ENCODE measurements around the gene MPC1L. TPM values are rescaled to one million over a fixed set of nuclear protein-coding genes. Genes with fewer than 3 reads are reported as not detected.

Gene MPC1L
- total RNA-seq, 1 donor from 2014 or later = not detected

- intact Hi-C loops (cut with DNase I) = no loop called here
- no peaks in the 10 kb centered on the region for H3K9me3 ChIP-seq
- DNase-seq = no peak
- no peaks in the 10 kb centered on the region for H3K4me1 ChIP-seq
- no peak for ATAC-seq
- peaks cover 8% of the 10 kb centered on the region for H3K36me3 ChIP-seq
- H3K27ac ChIP-seq = no peak overlapping the region
- H3K27me3 ChIP-seq (ENCODE audit: low read depth) = no peaks in the 10 kb centered on the region
- no peak for TF ChIP-seq CTCF (IDR thresholded peaks at IDR 0.05)
- no peak overlapping the region for H3K4me3 ChIP-seq
Measured at GRCh38 chrX:40622479-40623138, 619 bp upstream of the MPC1L start.

GRCh38 chrX:40623665-40624064 is 437 bp downstream of the MPC1L start:
- TF ChIP-seq CTCF (IDR thresholded peaks at IDR 0.05) = no peak
- Histone ChIP-seq H3K36me3 (peaks cover 18% of the 10 kb centered on the region), H3K27me3 (ENCODE audit: low read depth) (no peaks in the 10 kb centered on the region), H3K4me3 (no peak overlapping the region), H3K9me3 (no peaks in the 10 kb centered on the region), H3K27ac (no peak overlapping the region), H3K4me1 (no peaks in the 10 kb centered on the region)
- ATAC-seq (no peak), DNase-seq (no peak)
- intact Hi-C loops (cut with DNase I) = no loop called here

GRCh38 chrX:40625294-40625693 is 2.1 kb downstream of the MPC1L start:
- Histone ChIP-seq H3K36me3 (peaks cover 34% of the 10 kb centered on the region), H3K27ac (no peak overlapping the region)
- no peak for ATAC-seq

GRCh38 chrX:40628506-40628905 is 5.3 kb downstream of the MPC1L start:
- TF ChIP-seq CTCF (IDR thresholded peaks at IDR 0.05) = no peak
- H3K4me1 ChIP-seq = no peaks in the 10 kb centered on the region
- DNase-seq = no peak
- no peaks in the 10 kb centered on the region for H3K27me3 ChIP-seq (ENCODE audit: low read depth)
- no peaks in the 10 kb centered on the region for H3K9me3 ChIP-seq
- H3K27ac ChIP-seq = no peak overlapping the region
- ATAC-seq = no peak
- H3K4me3 ChIP-seq = no peak overlapping the region
- peaks cover 65% of the 10 kb centered on the region for H3K36me3 ChIP-seq
- intact Hi-C loops (cut with DNase I) = no loop called here

More at GRCh38 chrX:40625294-40625693, 2.1 kb downstream of the MPC1L start:
- TF ChIP-seq CTCF (IDR thresholded peaks at IDR 0.05) = no peak
- no peak for DNase-seq
- Histone ChIP-seq H3K4me3 (no peak overlapping the region), H3K4me1 (no peaks in the 10 kb centered on the region), H3K9me3 (no peaks in the 10 kb centered on the region), H3K27me3 (ENCODE audit: low read depth) (no peaks in the 10 kb centered on the region)
- intact Hi-C loops (cut with DNase I) = no loop called here

GRCh38 chrX:40632199-40632598 is 9.0 kb downstream of the MPC1L start:
- no peak for ATAC-seq
- no peak for DNase-seq
- H3K36me3 ChIP-seq = peaks cover 98% of the 10 kb centered on the region
- H3K27me3 ChIP-seq (ENCODE audit: low read depth) = no peaks in the 10 kb centered on the region
- H3K27ac ChIP-seq = no peak overlapping the region
- no peak overlapping the region for H3K4me3 ChIP-seq
- no peaks in the 10 kb centered on the region for H3K9me3 ChIP-seq
- intact Hi-C loops (cut with DNase I) = no loop called here
- no peak for TF ChIP-seq CTCF (IDR thresholded peaks at IDR 0.05)
- no peaks in the 10 kb centered on the region for H3K4me1 ChIP-seq
